Measurements from ENCODE around the gene HMOX1.
"Not testable (repeated sequence)": the region's sequence is repeated elsewhere in the genome, so short reads cannot be mapped to it uniquely, and the experiment has no call there.

HMOX1 gene

GRCh38 chr22:35437049-35437448, 56.2 kb downstream of the HMOX1 start:
- no peak for DNase-seq

GRCh38 chr22:35438673-35439364, 57.9 kb downstream of the HMOX1 start:
- not testable (repeated sequence) for DNase-seq

GRCh38 chr22:35439365-35439717, 58.4 kb downstream of the HMOX1 start:
- no peak for DNase-seq

GRCh38 chr22:35440129-35440528, 59.2 kb downstream of the HMOX1 start:
- no peak for DNase-seq

- DNase-seq: no peak
Measured at GRCh38 chr22:35441489-35442100, 60.7 kb downstream of the HMOX1 start.

GRCh38 chr22:35442471-35442870, 61.6 kb downstream of the HMOX1 start:
- DNase-seq: no peak

- DNase-seq: no peak
Measured at GRCh38 chr22:35443338-35443737, 62.4 kb downstream of the HMOX1 start.
